Dermis blood vessel endothelial cell (primary cell): ENCODE results near the gene SDC3. TPM values are rescaled to one million over a fixed set of nuclear protein-coding genes. Genes with fewer than 3 reads are reported as not detected.

Experiments
- DNase-seq: peaks from one replicate; pipeline ENCODE4 v3.0.0; 2010
- total RNA-seq: library from RNA; depleted of rRNA; stranded (reverse); fragments of >200 nt; gene quantifications from 2 replicates; pipeline ENCODE4 v1.2.3, GENCODE V29; 2014

Gene SDC3
- total RNA-seq, 1 donor from 2014 or later = 22.0 TPM

GRCh38 chr1:30904191-30904961 lies 4.2 kb downstream of the SDC3 start:
- DNase-seq = no peak

GRCh38 chr1:30903343-30904034 lies 5.1 kb downstream of the SDC3 start:
- DNase-seq = no peak

GRCh38 chr1:30902593-30903290 lies 5.8 kb downstream of the SDC3 start:
- no peak for DNase-seq

- peak; percentile 21 for DNase-seq
Observed at GRCh38 chr1:30901798-30902581, 6.6 kb downstream of the SDC3 start.

- DNase-seq = no peak
Observed at GRCh38 chr1:30900931-30901560, 7.5 kb downstream of the SDC3 start.

- no peak for DNase-seq
Observed at GRCh38 chr1:30900486-30900885, 8.1 kb downstream of the SDC3 start.

GRCh38 chr1:30899577-30900389 lies 8.8 kb downstream of the SDC3 start:
- no peak for DNase-seq

GRCh38 chr1:30898031-30898815 lies 10.3 kb downstream of the SDC3 start:
- no peak for DNase-seq

- no peak for DNase-seq
Observed at GRCh38 chr1:30896905-30897304, 11.7 kb downstream of the SDC3 start.

- no peak for DNase-seq
Observed at GRCh38 chr1:30895944-30896660, 12.5 kb downstream of the SDC3 start.

GRCh38 chr1:30895382-30895943 lies 13.1 kb downstream of the SDC3 start:
- no peak for DNase-seq

- no peak for DNase-seq
Observed at GRCh38 chr1:30894508-30894973, 14.0 kb downstream of the SDC3 start.

- DNase-seq = no peak
Observed at GRCh38 chr1:30893776-30894507, 14.6 kb downstream of the SDC3 start.

- DNase-seq = no peak
Observed at GRCh38 chr1:30892671-30893073, 15.9 kb downstream of the SDC3 start.

GRCh38 chr1:30891227-30891552 lies 17.4 kb downstream of the SDC3 start:
- DNase-seq = no peak

- DNase-seq = no peak
Observed at GRCh38 chr1:30890502-30891226, 17.9 kb downstream of the SDC3 start.

GRCh38 chr1:30889511-30889910 lies 19.0 kb downstream of the SDC3 start:
- DNase-seq = no peak

GRCh38 chr1:30888975-30889374 lies 19.6 kb downstream of the SDC3 start:
- DNase-seq = no peak
